ENCODE results near the gene CD53. TPM values are rescaled to one million over a fixed set of nuclear protein-coding genes. Genes with fewer than 3 reads are reported as not detected.
A peak's percentile ranks its signal among the peaks of the same experiment; 100 is the strongest.
"Not testable (repeated sequence)": the region's sequence is repeated elsewhere in the genome, so short reads cannot be mapped to it uniquely, and the experiment has no call there.

Gene CD53
- total RNA-seq, 1 experiment from 2014 or later, result not detected

DNA sequence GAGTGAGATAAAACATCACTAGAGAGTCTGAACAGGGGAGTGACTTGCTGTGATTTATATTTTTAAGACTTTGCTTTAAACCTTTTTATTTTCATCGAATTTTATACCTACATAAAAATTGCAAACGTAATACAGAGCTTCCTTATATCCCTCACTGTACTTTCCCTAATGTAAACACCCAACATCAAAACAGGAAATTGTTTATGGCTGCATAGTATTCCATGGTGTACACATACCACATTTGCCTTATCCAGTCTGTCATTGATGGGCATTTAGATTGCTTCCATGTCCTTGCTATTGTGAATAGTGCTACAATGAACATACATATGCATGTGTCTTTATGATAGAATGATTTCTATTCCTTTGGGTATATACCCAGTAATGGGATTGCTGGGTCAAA lies 56.0 kb downstream of the CD53 start:
- intact Hi-C loops (cut with micrococcal nuclease; ENCODE audit: unreplicated experiment), result no loop called here
- Mint-ChIP-seq H3K4me1 (ENCODE audit: low read depth, unreplicated experiment) (no peaks in the 10 kb centered on the region), H3K27me3 (ENCODE audit: unreplicated experiment) (no peaks in the 10 kb centered on the region), H3K4me3 (ENCODE audit: low read depth, unreplicated experiment) (no peak overlapping the region), H3K27ac (ENCODE audit: unreplicated experiment) (peak overlapping the region; percentile 45), H3K36me3 (ENCODE audit: insufficient read depth, unreplicated experiment) (no peaks in the 10 kb centered on the region), H3K9me3 (ENCODE audit: low read depth, unreplicated experiment) (no peaks in the 10 kb centered on the region)
- CTCF ChIA-PET, result no interaction called here
- BruUV-seq (replicated peaks), result no TSS peak
- TF ChIP-seq, protein P1, sequence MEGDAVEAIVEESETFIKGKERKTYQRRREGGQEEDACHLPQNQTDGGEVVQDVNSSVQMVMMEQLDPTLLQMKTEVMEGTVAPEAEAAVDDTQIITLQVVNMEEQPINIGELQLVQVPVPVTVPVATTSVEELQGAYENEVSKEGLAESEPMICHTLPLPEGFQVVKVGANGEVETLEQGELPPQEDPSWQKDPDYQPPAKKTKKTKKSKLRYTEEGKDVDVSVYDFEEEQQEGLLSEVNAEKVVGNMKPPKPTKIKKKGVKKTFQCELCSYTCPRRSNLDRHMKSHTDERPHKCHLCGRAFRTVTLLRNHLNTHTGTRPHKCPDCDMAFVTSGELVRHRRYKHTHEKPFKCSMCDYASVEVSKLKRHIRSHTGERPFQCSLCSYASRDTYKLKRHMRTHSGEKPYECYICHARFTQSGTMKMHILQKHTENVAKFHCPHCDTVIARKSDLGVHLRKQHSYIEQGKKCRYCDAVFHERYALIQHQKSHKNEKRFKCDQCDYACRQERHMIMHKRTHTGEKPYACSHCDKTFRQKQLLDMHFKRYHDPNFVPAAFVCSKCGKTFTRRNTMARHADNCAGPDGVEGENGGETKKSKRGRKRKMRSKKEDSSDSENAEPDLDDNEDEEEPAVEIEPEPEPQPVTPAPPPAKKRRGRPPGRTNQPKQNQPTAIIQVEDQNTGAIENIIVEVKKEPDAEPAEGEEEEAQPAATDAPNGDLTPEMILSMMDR (IDR thresholded peaks at IDR 0.05; ENCODE audit: unreplicated experiment), result no peak
- DNase-seq, result no peak

DNA sequence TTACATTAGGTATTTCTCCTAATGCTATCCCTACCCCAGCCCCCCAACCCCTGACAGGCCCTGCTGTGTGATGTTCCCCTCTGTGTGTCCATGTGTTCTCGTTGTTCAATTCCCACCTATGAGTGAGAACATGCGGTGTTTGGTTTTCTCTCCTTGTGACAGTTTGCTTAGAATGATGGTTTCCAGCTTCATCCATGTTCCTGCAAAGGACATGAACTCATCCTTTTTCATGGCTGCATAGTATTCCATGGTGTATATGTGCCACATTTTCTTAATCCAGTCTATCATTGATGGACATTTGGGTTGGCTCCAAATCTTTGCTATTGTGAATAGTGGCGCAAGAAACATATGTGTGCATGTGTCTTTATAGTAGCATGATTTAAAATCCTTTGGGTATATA lies 58.1 kb downstream of the CD53 start:
- H3K4me3 Mint-ChIP-seq (ENCODE audit: low read depth, unreplicated experiment); H3K9me3 Mint-ChIP-seq (ENCODE audit: low read depth, unreplicated experiment); CTCF ChIA-PET; BruUV-seq (replicated peaks); intact Hi-C loops (cut with micrococcal nuclease; ENCODE audit: unreplicated experiment); H3K4me1 Mint-ChIP-seq (ENCODE audit: low read depth, unreplicated experiment); H3K27ac Mint-ChIP-seq (ENCODE audit: unreplicated experiment); H3K36me3 Mint-ChIP-seq (ENCODE audit: insufficient read depth, unreplicated experiment); H3K27me3 Mint-ChIP-seq (ENCODE audit: unreplicated experiment); DNase-seq: not testable (repeated sequence)

DNA sequence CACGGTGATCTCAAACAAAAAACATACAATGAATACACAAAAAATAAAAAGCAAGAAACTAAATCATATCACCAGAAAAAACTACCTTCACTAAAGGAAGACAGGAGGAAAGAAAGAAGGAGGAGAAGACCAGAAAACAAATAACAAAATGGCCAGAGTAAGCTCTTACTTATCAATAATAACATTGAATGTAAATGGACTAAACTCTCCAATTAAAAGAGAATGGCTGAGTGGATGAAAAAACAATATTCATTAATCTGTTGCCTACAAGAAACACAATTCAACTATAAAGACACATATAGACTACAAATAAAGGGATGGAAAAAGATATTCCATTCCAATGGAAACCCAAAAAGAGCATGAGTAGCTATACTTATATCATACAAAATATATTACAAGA lies 63.6 kb downstream of the CD53 start:
- Mint-ChIP-seq H3K4me1 (ENCODE audit: low read depth, unreplicated experiment) (no peaks in the 10 kb centered on the region), H3K4me3 (ENCODE audit: low read depth, unreplicated experiment) (no peak overlapping the region), H3K36me3 (ENCODE audit: insufficient read depth, unreplicated experiment) (no peaks in the 10 kb centered on the region), H3K9me3 (ENCODE audit: low read depth, unreplicated experiment) (no peaks in the 10 kb centered on the region), H3K27me3 (ENCODE audit: unreplicated experiment) (no peaks in the 10 kb centered on the region), H3K27ac (ENCODE audit: unreplicated experiment) (no peak overlapping the region)
- CTCF ChIA-PET, result no interaction called here
- intact Hi-C loops (cut with micrococcal nuclease; ENCODE audit: unreplicated experiment), result no loop called here
- no peak for DNase-seq
- no TSS peak for BruUV-seq (replicated peaks)
- TF ChIP-seq, protein P1 (IDR thresholded peaks at IDR 0.05; ENCODE audit: unreplicated experiment), result no peak

DNA sequence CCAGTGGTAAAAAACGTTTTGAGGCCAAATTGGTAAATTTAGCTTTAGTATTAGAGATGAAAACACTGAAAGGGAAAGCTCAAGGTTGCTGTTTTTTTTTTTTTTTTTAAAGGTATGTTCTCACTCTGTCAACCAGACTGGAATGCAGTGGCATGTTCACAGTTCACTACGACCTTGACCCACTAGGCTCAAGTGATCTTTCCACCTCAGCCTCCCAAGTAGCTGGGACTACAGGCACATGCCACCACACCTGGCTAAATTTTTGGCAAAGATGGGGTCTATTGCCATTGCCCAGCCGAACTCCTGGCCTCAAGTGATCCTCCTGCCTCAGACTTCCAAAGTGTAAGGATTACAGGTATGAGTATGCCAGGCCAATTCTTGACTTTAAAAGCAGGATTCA lies 71.9 kb downstream of the CD53 start:
- BruUV-seq (replicated peaks), result no TSS peak
- Mint-ChIP-seq H3K4me1 (ENCODE audit: low read depth, unreplicated experiment) (no peaks in the 10 kb centered on the region), H3K9me3 (ENCODE audit: low read depth, unreplicated experiment) (no peaks in the 10 kb centered on the region), H3K4me3 (ENCODE audit: low read depth, unreplicated experiment) (no peak overlapping the region), H3K27ac (ENCODE audit: unreplicated experiment) (no peak overlapping the region), H3K36me3 (ENCODE audit: insufficient read depth, unreplicated experiment) (no peaks in the 10 kb centered on the region), H3K27me3 (ENCODE audit: unreplicated experiment) (no peaks in the 10 kb centered on the region)
- TF ChIP-seq, protein P1 (IDR thresholded peaks at IDR 0.05; ENCODE audit: unreplicated experiment), result no peak
- CTCF ChIA-PET, result interaction anchor here (0.7 kb wide), 1 partner anchor 115 kb away, joined by 3 read pairs; no protein-coding TSS in a partner anchor
- DNase-seq, result no peak
- intact Hi-C loops (cut with micrococcal nuclease; ENCODE audit: unreplicated experiment), result no loop called here

DNA sequence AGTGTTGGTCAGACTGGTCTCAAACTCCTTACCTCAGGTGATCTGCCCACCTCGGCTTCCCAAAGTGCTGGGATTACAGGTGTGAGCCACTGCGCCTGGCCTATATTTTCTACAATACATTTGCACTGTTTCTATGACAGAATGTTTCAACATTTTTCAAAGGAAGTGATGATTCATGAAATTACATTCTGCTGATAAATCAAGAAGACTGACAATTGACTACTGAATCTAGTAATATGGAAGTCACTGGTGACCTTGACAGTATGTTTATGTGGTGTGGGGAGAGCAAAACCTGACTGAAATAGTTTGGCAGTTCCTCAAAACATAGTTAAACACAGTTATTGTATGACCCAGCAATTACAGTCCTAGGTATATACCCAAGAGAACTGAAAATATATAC lies 72.7 kb downstream of the CD53 start:
- Mint-ChIP-seq H3K36me3 (ENCODE audit: insufficient read depth, unreplicated experiment) (no peaks in the 10 kb centered on the region), H3K27me3 (ENCODE audit: unreplicated experiment) (no peaks in the 10 kb centered on the region), H3K9me3 (ENCODE audit: low read depth, unreplicated experiment) (no peaks in the 10 kb centered on the region), H3K4me1 (ENCODE audit: low read depth, unreplicated experiment) (no peaks in the 10 kb centered on the region), H3K4me3 (ENCODE audit: low read depth, unreplicated experiment) (no peak overlapping the region), H3K27ac (ENCODE audit: unreplicated experiment) (no peak overlapping the region)
- intact Hi-C loops (cut with micrococcal nuclease; ENCODE audit: unreplicated experiment), result no loop called here
- no TSS peak for BruUV-seq (replicated peaks)
- no peak for DNase-seq
- CTCF ChIA-PET, result no interaction called here
- TF ChIP-seq, protein P1 (IDR thresholded peaks at IDR 0.05; ENCODE audit: unreplicated experiment), result no peak

Measured in Calu3 (cell line).